Activated CD8-positive, alpha-beta memory T cell treated with anti-CD3 and anti-CD28 coated beads for 4 hours (primary cell): ENCODE results near the gene PNPLA5.
A peak's percentile ranks its signal among the peaks of the same experiment; 100 is the strongest.
"Not testable (repeated sequence)": the region's sequence is repeated elsewhere in the genome, so short reads cannot be mapped to it uniquely, and the experiment has no call there.

Experiments
- DNase-seq, 2 donors: peaks; one replicate each; pipeline ENCODE4 v3.0.0-alpha.2; 2020; ENCODE audit warnings: low read depth in 2 of 2

The PNPLA5 gene

GRCh38 chr22:43891360-43892182 lies at the start of gene PNPLA5:
PNPLA5 (minus strand) TSS chr22:43892013; CDS start chr22:43891880, 133 bp downstream.
- no peak for DNase-seq

GRCh38 chr22:43941449-43941848 lies 49.6 kb upstream of the PNPLA5 start:
- no peak for DNase-seq

- DNase-seq: no peak
Observed at GRCh38 chr22:43931771-43932170, 40.0 kb upstream of the PNPLA5 start.

GRCh38 chr22:43928908-43929307 lies 37.1 kb upstream of the PNPLA5 start:
- DNase-seq: no peak

GRCh38 chr22:43928468-43928867 lies 36.7 kb upstream of the PNPLA5 start:
- no peak for DNase-seq

- no peak for DNase-seq
Observed at GRCh38 chr22:43926349-43926710, 34.5 kb upstream of the PNPLA5 start.

GRCh38 chr22:43925433-43926348 lies 33.9 kb upstream of the PNPLA5 start:
- DNase-seq: no peak

- DNase-seq: no peak
Observed at GRCh38 chr22:43924877-43925276, 33.1 kb upstream of the PNPLA5 start.

GRCh38 chr22:43923631-43924464 lies 32.0 kb upstream of the PNPLA5 start, which contains the start of gene PNPLA3:
PNPLA3 (plus strand) TSS chr22:43923805; CDS start chr22:43923912, 107 bp downstream.
- DNase-seq: peak; percentile 40 to 61

GRCh38 chr22:43923191-43923590 lies 31.4 kb upstream of the PNPLA5 start:
- DNase-seq: no peak

- DNase-seq: no peak
Observed at GRCh38 chr22:43922123-43922522, 30.3 kb upstream of the PNPLA5 start.

- DNase-seq: no peak
Observed at GRCh38 chr22:43921370-43921769, 29.6 kb upstream of the PNPLA5 start.

GRCh38 chr22:43919106-43919973 lies 27.5 kb upstream of the PNPLA5 start:
- DNase-seq: no peak

- DNase-seq: no peak
Observed at GRCh38 chr22:43917521-43917920, 25.7 kb upstream of the PNPLA5 start.

- no peak for DNase-seq
Observed at GRCh38 chr22:43911351-43911750, 19.5 kb upstream of the PNPLA5 start.

GRCh38 chr22:43910178-43910695 lies 18.4 kb upstream of the PNPLA5 start:
- no peak for DNase-seq

GRCh38 chr22:43909708-43910107 lies 17.9 kb upstream of the PNPLA5 start:
- no peak for DNase-seq

GRCh38 chr22:43905681-43906080 lies 13.9 kb upstream of the PNPLA5 start:
- DNase-seq: no peak

GRCh38 chr22:43904412-43904811 lies 12.6 kb upstream of the PNPLA5 start:
- not testable (repeated sequence) for DNase-seq

- DNase-seq: not testable (repeated sequence)
Observed at GRCh38 chr22:43903033-43903432, 11.2 kb upstream of the PNPLA5 start.
